ENCODE measurements around the gene AKNAD1.

The AKNAD1 gene

GRCh38 chr1:108862698-108863477 is 6.0 kb upstream of the AKNAD1 start:
- DNase-seq (ENCODE audit: low read depth in 3 of 3), result no peak

- DNase-seq (ENCODE audit: low read depth in 3 of 3), result no peak
Observed at GRCh38 chr1:108862017-108862610, 5.2 kb upstream of the AKNAD1 start.

- no peak for DNase-seq (ENCODE audit: low read depth in 3 of 3)
Observed at GRCh38 chr1:108861566-108861965, 4.7 kb upstream of the AKNAD1 start.

GRCh38 chr1:108860190-108860907 is 3.5 kb upstream of the AKNAD1 start:
- DNase-seq (ENCODE audit: low read depth in 3 of 3), result no peak

- DNase-seq (ENCODE audit: low read depth in 3 of 3), result no peak
Observed at GRCh38 chr1:108858230-108858950, 1.5 kb upstream of the AKNAD1 start.

GRCh38 chr1:108854221-108855019 is 2.5 kb downstream of the AKNAD1 start:
- no peak for DNase-seq (ENCODE audit: low read depth in 3 of 3)

GRCh38 chr1:108852221-108852975 is 4.5 kb downstream of the AKNAD1 start:
- DNase-seq (ENCODE audit: low read depth in 3 of 3), result no peak

GRCh38 chr1:108851567-108851966 is 5.3 kb downstream of the AKNAD1 start:
- no peak for DNase-seq (ENCODE audit: low read depth in 3 of 3)

GRCh38 chr1:108850929-108851328 is 6.0 kb downstream of the AKNAD1 start:
- DNase-seq (ENCODE audit: low read depth in 3 of 3), result no peak

- DNase-seq (ENCODE audit: low read depth in 3 of 3), result no peak
Observed at GRCh38 chr1:108848806-108849205, 8.1 kb downstream of the AKNAD1 start.

- no peak for DNase-seq (ENCODE audit: low read depth in 3 of 3)
Observed at GRCh38 chr1:108847494-108847893, 9.4 kb downstream of the AKNAD1 start.

GRCh38 chr1:108845991-108846390 is 10.9 kb downstream of the AKNAD1 start:
- no peak for DNase-seq (ENCODE audit: low read depth in 3 of 3)

GRCh38 chr1:108845446-108845845 is 11.4 kb downstream of the AKNAD1 start:
- no peak for DNase-seq (ENCODE audit: low read depth in 3 of 3)

- no peak for DNase-seq (ENCODE audit: low read depth in 3 of 3)
Observed at GRCh38 chr1:108843390-108844137, 13.3 kb downstream of the AKNAD1 start.

GRCh38 chr1:108842525-108843181 is 14.2 kb downstream of the AKNAD1 start:
- no peak for DNase-seq (ENCODE audit: low read depth in 3 of 3)

GRCh38 chr1:108841703-108842102 is 15.2 kb downstream of the AKNAD1 start:
- DNase-seq (ENCODE audit: low read depth in 3 of 3), result no peak

GRCh38 chr1:108832929-108833328 is 24.0 kb downstream of the AKNAD1 start:
- no peak for DNase-seq (ENCODE audit: low read depth in 3 of 3)

GRCh38 chr1:108831225-108831624 is 25.7 kb downstream of the AKNAD1 start:
- DNase-seq (ENCODE audit: low read depth in 3 of 3), result no peak
